IMR-90 (cell line): Measurements from ENCODE around the gene NIPSNAP3A. TPM values are rescaled to one million over a fixed set of nuclear protein-coding genes. Genes with fewer than 3 reads are reported as not detected.

Source experiments
- ATAC-seq: fragments of 200-7000 bp; cut with Tn5 transposase; 2 replicates; pipeline ENCODE4 v1.9.1; 2020; ENCODE audit warnings: low read depth, mild to moderate bottlenecking, moderate library complexity
- BruUV-seq: library from RNA; stranded (reverse); fragments of 400-500 nt; replicated peaks from 2 replicates; lab custom pipeline; 2021; lab: Mats Ljungman, UMichigan
- CTCF ChIA-PET: fragments of 300-600 bp; formaldehyde crosslinking; extraction: SDS; loops from one replicate; lab custom pipeline; 2021; ENCODE audit warnings: antibody characterized with exemption; lab: Yijun Ruan, JAX
- POLR2A ChIA-PET: fragments of 300-600 bp; sonication (Branson Sonifier 250); formaldehyde crosslinking; loops from one replicate; lab custom pipeline; 2022; ENCODE audit warnings: antibody characterized with exemption; ENCODE audit not compliant: unreplicated experiment; lab: Charles Lee
- DNase-seq: peaks from one replicate; pipeline ENCODE4 v3.0.0; 2013
- H2AFZ ChIP-seq: replicated peaks from 2 replicates; pipeline ENCODE3; 2013; ENCODE audit warnings: low read length, mild to moderate bottlenecking; ENCODE audit not compliant: poor library complexity
- H2AK5ac ChIP-seq: 2 replicates; pipeline ENCODE4 v1.6.1; 2013; ENCODE audit warnings: low read depth, low read length, inconsistent platforms
- H2AK9ac ChIP-seq: replicated peaks from 2 replicates; pipeline ENCODE3; 2013; ENCODE audit warnings: mild to moderate bottlenecking, low read depth, low read length, moderate library complexity; ENCODE audit not compliant: poor library complexity
- H2BK120ac ChIP-seq: 2 replicates; pipeline ENCODE4 v1.6.1; 2013; ENCODE audit warnings: low read depth, low read length, inconsistent platforms
- H2BK15ac ChIP-seq: 3 replicates; pipeline ENCODE4 v1.6.1; 2013; ENCODE audit warnings: low read depth, low read length, inconsistent platforms
- H2BK20ac ChIP-seq: 2 replicates; pipeline ENCODE4 v1.6.1; 2013; ENCODE audit warnings: low read depth, mild to moderate bottlenecking, inconsistent platforms, low read length, moderate library complexity
- H2BK5ac ChIP-seq: 2 replicates; pipeline ENCODE4 v1.6.1; 2013; ENCODE audit warnings: mild to moderate bottlenecking, low read depth, low read length, inconsistent platforms; ENCODE audit not compliant: poor library complexity, severe bottlenecking
- H3K14ac ChIP-seq: replicated peaks from 2 replicates; pipeline ENCODE4 v1.6.1; 2013; ENCODE audit warnings: low read depth, low read length, inconsistent platforms
- H3K18ac ChIP-seq: 2 replicates; pipeline ENCODE4 v1.6.1; 2013; ENCODE audit warnings: low read depth, low read length, control low read depth
- H3K23ac ChIP-seq: 2 replicates; pipeline ENCODE4 v1.6.1; 2013; ENCODE audit warnings: low read depth, low read length, inconsistent platforms
- H3K27ac ChIP-seq: 2 replicates; pipeline ENCODE4 v1.5.1; 2013; ENCODE audit warnings: mild to moderate bottlenecking, control low read depth, low read length; ENCODE audit not compliant: insufficient read depth
- H3K27me3 ChIP-seq: 2 replicates; pipeline ENCODE4 v1.6.1; 2013; ENCODE audit warnings: low read length; ENCODE audit not compliant: control insufficient read depth, insufficient read depth
- H3K36me3 ChIP-seq: 2 replicates; pipeline ENCODE4 v1.6.1; 2013; ENCODE audit warnings: low read length, mixed read lengths; ENCODE audit not compliant: control insufficient read depth, insufficient read depth
- H3K4ac ChIP-seq: 2 replicates; pipeline ENCODE4 v1.6.1; 2013; ENCODE audit warnings: low read depth, low read length, inconsistent platforms
- H3K4me1 ChIP-seq: 2 replicates; pipeline ENCODE4 v1.6.1; 2013; ENCODE audit warnings: low read length, mixed read lengths; ENCODE audit not compliant: control insufficient read depth, insufficient read depth
- H3K4me2 ChIP-seq: 2 replicates; pipeline ENCODE4 v1.6.1; 2013; ENCODE audit warnings: low read depth, mild to moderate bottlenecking, control low read depth, low read length, moderate library complexity
- H3K4me3 ChIP-seq: 2 replicates; pipeline ENCODE4 v1.5.1; 2013; ENCODE audit warnings: low read depth, mild to moderate bottlenecking, control low read depth, low read length, moderate library complexity; ENCODE audit not compliant: insufficient read depth
- H3K56ac ChIP-seq: 2 replicates; pipeline ENCODE4 v1.6.1; 2013; ENCODE audit warnings: low read length, inconsistent platforms; ENCODE audit not compliant: insufficient read depth; ENCODE audit errors: extremely low read depth
- H3K79me1 ChIP-seq, 2 experiments: 2 replicates each; pipeline ENCODE4 v1.6.1; 2013; ENCODE audit warnings: low read length in 2 of 2, inconsistent platforms in 1 of 2, low read depth in 1 of 2
- H3K9ac ChIP-seq: 2 replicates; pipeline ENCODE4 v1.6.1; 2013; ENCODE audit warnings: low read depth, low read length, control low read depth
- H3K9me1 ChIP-seq: 2 replicates; pipeline ENCODE4 v1.6.1; 2013; ENCODE audit warnings: low read length, inconsistent platforms; ENCODE audit not compliant: insufficient read depth
- H3K9me3 ChIP-seq: 2 replicates; pipeline ENCODE4 v1.6.1; 2013; ENCODE audit warnings: low read length; ENCODE audit not compliant: control insufficient read depth, insufficient read depth
- H4K20me1 ChIP-seq: 2 replicates; pipeline ENCODE4 v1.6.1; 2013; ENCODE audit warnings: low read length, inconsistent platforms; ENCODE audit not compliant: insufficient read depth
- H4K5ac ChIP-seq: 2 replicates; pipeline ENCODE4 v1.6.1; 2013; ENCODE audit warnings: mild to moderate bottlenecking, low read depth, low read length, control low read depth
- H4K8ac ChIP-seq, 2 experiments: 2 replicates each; pipeline ENCODE4 v1.6.1; 2013; ENCODE audit warnings: low read depth in 2 of 2, low read length in 2 of 2, control low read depth in 1 of 2, inconsistent platforms in 1 of 2
- H4K91ac ChIP-seq: 2 replicates; pipeline ENCODE4 v1.6.1; 2013; ENCODE audit warnings: low read depth, low read length, inconsistent platforms; ENCODE audit not compliant: insufficient read depth
- NFE2L2 ChIP-seq: fragments of 150-350 bp; IDR thresholded peaks from 2 replicates; pipeline ENCODE4 v1.6.1; 2016; ENCODE audit warnings: low read depth, mild to moderate bottlenecking, low read length
- WGBS, 2 experiments: methylation state at CpG; one replicate each; pipeline versions ENCODE4 v1.1.5 to v1.1.7; 2013; ENCODE audit warnings: missing lambda C conversion rate in 2 of 2; ENCODE audit not compliant: insufficient read length in 1 of 2; ENCODE audit errors: extremely low coverage in 2 of 2; 5-methylcytosine and 5-hydroxymethylcytosine counted together
- dilution Hi-C: fragments of 300-500 bp; cut with HindIII; formaldehyde crosslinking; loops from one replicate; pipeline ENCODE4 v1.14.3; 2018; ENCODE audit warnings: low sequenced_read_pairs; ENCODE audit not compliant: unreplicated experiment
- in situ Hi-C: fragments of 300-500 bp; cut with MboI; formaldehyde crosslinking; loops from 3 replicates; pipeline ENCODE4 v1.14.3; 2019; ENCODE audit warnings: low sequenced_read_pairs, inconsistent platforms, mixed read lengths
- intact Hi-C: fragments of 100-400 bp; cut with micrococcal nuclease; formaldehyde crosslinking; loops from 2 replicates; pipeline ENCODE4 v1.10.0; 2022
- polyA plus RNA-seq, 3 experiments: library from polyadenylated mRNA; depleted of rRNA; stranded (reverse); fragments of >200 nt; gene quantifications; 2 replicates each; pipeline ENCODE4 v1.2.3, GENCODE V29; 2012; ENCODE audit warnings: low replicate concordance in 1 of 3
- total RNA-seq: library from RNA; depleted of rRNA; stranded (reverse); fragments of >200 nt; gene quantifications from 2 replicates; pipeline ENCODE4 v1.2.3, GENCODE V29; 2012

NIPSNAP3A gene
- total and polyA plus RNA-seq, 2 of the 4 experiments (the other 2 are of a cell fraction): 21.4 to 32.1 TPM

- H4K91ac ChIP-seq: no peak overlapping the region
- H4K5ac ChIP-seq: no peak overlapping the region
- no peak overlapping the region for H2BK20ac ChIP-seq
- ATAC-seq (no peak), DNase-seq (no peak)
- H3K9me1 ChIP-seq: no peaks in the 10 kb centered on the region
- no peak overlapping the region for H3K9ac ChIP-seq
- no peak overlapping the region for H2BK120ac ChIP-seq
- no peak overlapping the region for H3K23ac ChIP-seq
- in situ Hi-C loops: no loop called here
- WGBS, 2 experiments: no CpG with 5 or more reads among the region's 2 CpGs
- dilution Hi-C loops: no loop called here
- H2AK9ac ChIP-seq: no peak overlapping the region
- no peaks in the 10 kb centered on the region for H4K20me1 ChIP-seq
- no TSS peak for BruUV-seq
- TF ChIP-seq NFE2L2: no peak
- intact Hi-C loops: loop anchor here (10.0 kb wide), 1 partner anchor 475 kb away; the partner anchor contains the start of gene SLC44A1
- H2BK5ac ChIP-seq: no peak overlapping the region
- H3K18ac ChIP-seq: no peak overlapping the region
- H3K4me3 ChIP-seq: no peak overlapping the region
- no peaks in the 10 kb centered on the region for H3K27me3 ChIP-seq
- H3K36me3 ChIP-seq: no peaks in the 10 kb centered on the region
- CTCF ChIA-PET: no interaction called here
- H3K9me3 ChIP-seq: no peaks in the 10 kb centered on the region
- H3K4me1 ChIP-seq: no peaks in the 10 kb centered on the region
- no peak overlapping the region for H2AFZ ChIP-seq
- no peak overlapping the region for H3K27ac ChIP-seq
- no peak overlapping the region for H2AK5ac ChIP-seq
- H2BK15ac ChIP-seq: no peak overlapping the region
- H3K4ac ChIP-seq: no peak overlapping the region
- no peak overlapping the region for H4K8ac ChIP-seq
- no peak overlapping the region for H3K14ac ChIP-seq
- no peak overlapping the region for H3K4me2 ChIP-seq
- H3K79me1 ChIP-seq: no peaks in the 10 kb centered on the region
- POLR2A ChIA-PET: no interaction called here
- no peak overlapping the region for H3K56ac ChIP-seq
Measured at GRCh38 chr9:104769655-104770054, 22.2 kb downstream of the NIPSNAP3A start.
